GM19240 (cell line): ENCODE measurements around the gene EHD1.

Source experiments
- DNase-seq: peaks from one replicate; pipeline ENCODE4 v3.0.0; 2011; ENCODE audit warnings: low spot score; ENCODE audit not compliant: insufficient read length

Gene EHD1

GRCh38 chr11:64874308-64875240, 3.8 kb downstream of the EHD1 start:
- no peak for DNase-seq

GRCh38 chr11:64872790-64873488, 5.5 kb downstream of the EHD1 start:
- DNase-seq = no peak

- DNase-seq = no peak
These were observed 6.9 kb downstream of the EHD1 start for GRCh38 chr11:64871492-64871891.

- DNase-seq = no peak
These were observed 7.4 kb downstream of the EHD1 start for GRCh38 chr11:64870893-64871466.

GRCh38 chr11:64870176-64870892, 8.1 kb downstream of the EHD1 start:
- no peak for DNase-seq

- DNase-seq = no peak
These were observed 8.7 kb downstream of the EHD1 start for GRCh38 chr11:64869571-64870175.

- no peak for DNase-seq
These were observed 9.4 kb downstream of the EHD1 start for GRCh38 chr11:64868904-64869570.

GRCh38 chr11:64867748-64868462, 10.5 kb downstream of the EHD1 start:
- no peak for DNase-seq

GRCh38 chr11:64866173-64866491, 12.3 kb downstream of the EHD1 start:
- no peak for DNase-seq

GRCh38 chr11:64865286-64866172, 12.9 kb downstream of the EHD1 start:
- no peak for DNase-seq

- DNase-seq = no peak
These were observed 13.7 kb downstream of the EHD1 start for GRCh38 chr11:64864473-64865285.

GRCh38 chr11:64864135-64864472, 14.3 kb downstream of the EHD1 start:
- DNase-seq = no peak

GRCh38 chr11:64863391-64864060, 14.9 kb downstream of the EHD1 start:
- DNase-seq = no peak

- DNase-seq = no peak
These were observed 15.4 kb downstream of the EHD1 start for GRCh38 chr11:64862987-64863390.

GRCh38 chr11:64861227-64861975, 17.0 kb downstream of the EHD1 start:
- DNase-seq = no peak

- peak; percentile 96 for DNase-seq
These were observed 18.6 kb downstream of the EHD1 start for GRCh38 chr11:64859542-64860414.
